M059J (cell line): ENCODE measurements around the gene POLR2C. TPM values are rescaled to one million over a fixed set of nuclear protein-coding genes. Genes with fewer than 3 reads are reported as not detected.
"Not testable (repeated sequence)": the region's sequence is repeated elsewhere in the genome, so short reads cannot be mapped to it uniquely, and the experiment has no call there.

Experiments
- DNase-seq: peaks from one replicate; pipeline ENCODE4 v3.0.0-alpha.2; 2012; ENCODE audit warnings: low read depth
- total RNA-seq: library from RNA; depleted of rRNA; stranded (reverse); fragments of >200 nt; shearing (Covaris generic); gene quantifications from 2 replicates; pipeline ENCODE4 v1.2.3, GENCODE V29; 2014

The POLR2C gene
- total RNA-seq, 1 experiment from 2014 or later: 239 TPM

- DNase-seq: peak; percentile 52
Measured at GRCh38 chr16:57479205-57479975, 16.9 kb downstream of the POLR2C start.

- peak; percentile 10 for DNase-seq
Measured at GRCh38 chr16:57479976-57480753, 17.7 kb downstream of the POLR2C start.

GRCh38 chr16:57480754-57481230, 18.3 kb downstream of the POLR2C start:
- DNase-seq: no peak

GRCh38 chr16:57481421-57481820, 18.9 kb downstream of the POLR2C start:
- DNase-seq: no peak

- DNase-seq: no peak
Measured at GRCh38 chr16:57482845-57483545, 20.5 kb downstream of the POLR2C start.

- DNase-seq: no peak
Measured at GRCh38 chr16:57483725-57484514, 21.4 kb downstream of the POLR2C start.

GRCh38 chr16:57484515-57485005, 22.1 kb downstream of the POLR2C start:
- no peak for DNase-seq

GRCh38 chr16:57485091-57485915, 22.8 kb downstream of the POLR2C start:
- DNase-seq: no peak

GRCh38 chr16:57485916-57486857, 23.7 kb downstream of the POLR2C start, which contains the start of gene DOK4:
TSS of gene DOK4 (minus strand) at chr16:57486493. CDS start at chr16:57479507, 6,986 bp downstream.
- DNase-seq: peak; percentile 69

- DNase-seq: no peak
Measured at GRCh38 chr16:57486858-57487834, 24.7 kb downstream of the POLR2C start.

- DNase-seq: no peak
Measured at GRCh38 chr16:57489229-57489628, 26.8 kb downstream of the POLR2C start.

- no peak for DNase-seq
Measured at GRCh38 chr16:57493767-57494166, 31.3 kb downstream of the POLR2C start.

GRCh38 chr16:57497121-57497520, 34.6 kb downstream of the POLR2C start:
- DNase-seq: no peak

- DNase-seq: no peak
Measured at GRCh38 chr16:57498031-57498430, 35.6 kb downstream of the POLR2C start.

- DNase-seq: not testable (repeated sequence)
Measured at GRCh38 chr16:57499941-57500340, 37.5 kb downstream of the POLR2C start.

- DNase-seq: no peak
Measured at GRCh38 chr16:57500578-57501111, 38.2 kb downstream of the POLR2C start.

- DNase-seq: no peak
Measured at GRCh38 chr16:57501492-57501891, 39.0 kb downstream of the POLR2C start.
